Skeletal muscle satellite cell (primary cell): ENCODE data around the gene JRKL.

ENCODE experiments used
- H3K27me3 ChIP-seq: 2 replicates; pipeline ENCODE4 v1.7.0; 2013; ENCODE audit warnings: low read length; ENCODE audit not compliant: control insufficient read depth, insufficient read depth
- H3K36me3 ChIP-seq: 2 replicates; pipeline ENCODE4 v1.7.0; 2013; ENCODE audit warnings: mild to moderate bottlenecking, control low read depth, low read length; ENCODE audit not compliant: insufficient read depth
- H3K4me1 ChIP-seq: 2 replicates; pipeline ENCODE4 v1.7.0; 2013; ENCODE audit warnings: low read length; ENCODE audit not compliant: control insufficient read depth, insufficient read depth
- H3K4me2 ChIP-seq: 2 replicates; pipeline ENCODE4 v1.7.0; 2013; ENCODE audit warnings: mild to moderate bottlenecking, low read length
- H3K4me3 ChIP-seq: 2 replicates; pipeline ENCODE4 v1.7.0; 2013; ENCODE audit warnings: low read length
- H3K9ac ChIP-seq: 2 replicates; pipeline ENCODE4 v1.7.0; 2013; ENCODE audit warnings: mild to moderate bottlenecking, low read depth, low read length, moderate library complexity
- H3K9me3 ChIP-seq: replicated peaks from 2 replicates; pipeline ENCODE4 v1.7.0; 2013; ENCODE audit warnings: mild to moderate bottlenecking, control low read depth, low read length

The JRKL gene

DNA sequence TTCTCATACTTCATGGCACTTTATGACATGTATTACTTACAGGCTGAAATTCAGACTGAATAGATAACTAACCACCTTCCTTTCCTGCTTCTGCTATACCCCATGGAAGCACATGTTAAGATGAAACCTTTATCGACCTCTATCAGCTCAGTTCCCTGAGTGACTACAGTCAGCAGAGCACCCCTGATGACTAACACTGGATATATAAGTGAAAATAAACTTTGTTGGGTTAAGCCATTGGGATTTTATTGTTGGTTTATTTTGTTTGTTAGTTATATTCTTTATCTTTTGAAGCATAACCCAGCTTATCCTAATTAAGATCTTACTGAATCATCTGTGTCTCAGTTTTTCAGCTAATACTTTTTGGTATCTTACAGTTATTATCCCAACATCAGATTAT is 23.8 kb upstream of the JRKL start:
- H3K27me3 ChIP-seq, result no peaks in the 10 kb centered on the region
- H3K4me1 ChIP-seq, result no peaks in the 10 kb centered on the region
- no peak overlapping the region for H3K9ac ChIP-seq
- no peak overlapping the region for H3K4me2 ChIP-seq
- no peak overlapping the region for H3K4me3 ChIP-seq
- peaks cover 31% of the 10 kb centered on the region for H3K36me3 ChIP-seq
- H3K9me3 ChIP-seq, result no peaks in the 10 kb centered on the region

DNA sequence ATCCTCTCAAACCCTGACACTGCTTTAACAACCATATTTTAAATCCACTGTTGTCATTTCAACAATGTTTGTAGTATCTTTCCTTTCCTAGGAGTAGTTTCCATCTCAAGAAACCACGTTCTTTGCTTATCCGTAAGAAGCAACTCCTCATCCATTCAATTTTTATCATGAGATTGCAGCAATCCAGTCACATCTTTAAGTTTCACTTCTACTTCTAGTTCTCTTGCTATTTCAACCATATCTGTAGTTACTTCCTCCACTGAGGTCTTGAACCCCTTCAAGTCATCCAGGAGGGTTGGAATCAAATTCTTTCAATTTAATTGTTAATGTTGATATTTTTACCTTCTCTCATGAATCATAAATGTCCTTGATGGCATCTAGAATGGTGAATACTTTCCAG is 22.5 kb upstream of the JRKL start:
- Histone ChIP-seq H3K4me2 (no peak overlapping the region), H3K9me3 (no peaks in the 10 kb centered on the region), H3K4me1 (no peaks in the 10 kb centered on the region), H3K27me3 (no peaks in the 10 kb centered on the region), H3K9ac (no peak overlapping the region), H3K4me3 (no peak overlapping the region), H3K36me3 (peaks cover 35% of the 10 kb centered on the region)

DNA sequence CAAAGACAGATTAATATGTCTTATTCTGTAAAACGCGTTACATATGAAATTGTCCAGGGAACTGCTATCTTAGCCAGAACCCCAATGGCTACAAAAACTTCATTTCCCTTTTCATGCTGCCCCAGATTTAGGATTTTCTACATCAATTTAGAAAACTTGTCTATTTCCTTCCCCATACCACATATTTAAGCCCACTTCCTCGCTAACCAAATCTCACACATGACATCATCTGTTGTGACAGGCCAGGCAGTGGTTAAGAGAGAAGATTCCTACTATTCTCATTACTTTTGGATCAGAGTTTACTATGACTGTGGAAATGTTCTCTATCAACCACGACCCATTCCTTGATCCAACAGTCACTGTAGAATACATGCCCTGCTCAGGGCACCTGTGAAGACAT is 16.0 kb upstream of the JRKL start:
- H3K4me1 ChIP-seq, result no peaks in the 10 kb centered on the region
- H3K9ac ChIP-seq, result no peak overlapping the region
- H3K4me2 ChIP-seq, result no peak overlapping the region
- H3K27me3 ChIP-seq, result no peaks in the 10 kb centered on the region
- H3K9me3 ChIP-seq, result no peaks in the 10 kb centered on the region
- H3K36me3 ChIP-seq, result peaks cover 25% of the 10 kb centered on the region
- no peak overlapping the region for H3K4me3 ChIP-seq

DNA sequence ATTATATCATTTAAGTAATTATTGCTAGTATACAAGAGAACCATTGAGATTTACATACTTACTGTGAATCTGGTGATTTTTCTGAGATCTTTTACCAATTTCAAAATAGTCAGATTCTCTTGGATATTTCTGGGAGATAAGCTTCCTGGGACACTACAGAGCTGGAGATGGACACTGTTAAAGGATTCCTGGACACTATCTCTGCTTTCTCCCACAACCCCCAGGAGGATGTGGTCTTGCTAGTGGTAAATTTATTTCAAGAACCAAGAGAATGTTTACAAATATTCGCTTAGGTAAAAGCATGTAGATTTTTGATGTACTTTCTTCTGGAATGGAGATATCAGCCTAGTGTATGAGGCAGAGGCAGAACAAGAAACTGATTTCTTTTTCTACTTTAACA is 13.0 kb upstream of the JRKL start:
- Histone ChIP-seq H3K27me3 (no peaks in the 10 kb centered on the region), H3K9me3 (no peaks in the 10 kb centered on the region), H3K4me2 (no peak overlapping the region), H3K9ac (no peak overlapping the region), H3K4me3 (no peak overlapping the region), H3K4me1 (no peaks in the 10 kb centered on the region), H3K36me3 (peaks cover 27% of the 10 kb centered on the region)

DNA sequence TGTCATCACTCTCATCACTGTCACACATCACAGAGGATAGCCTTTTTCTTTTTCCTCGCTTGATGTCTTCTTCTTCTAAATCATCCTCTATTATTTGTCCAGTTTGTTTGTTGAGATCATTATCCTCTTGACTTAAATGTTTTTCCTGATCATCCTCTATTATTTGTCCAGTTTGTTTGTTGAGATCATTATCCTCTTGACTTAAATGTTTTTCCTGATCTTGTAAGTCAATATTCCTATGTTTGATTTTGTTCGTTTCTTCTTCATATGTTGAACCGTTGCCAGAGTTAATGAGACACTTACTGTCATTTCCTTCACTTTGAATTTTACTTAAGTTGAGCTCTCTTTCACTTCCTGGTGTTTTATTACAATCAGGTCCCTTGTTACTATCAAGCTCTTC is 5.7 kb upstream of the JRKL start:
- no peaks in the 10 kb centered on the region for H3K4me1 ChIP-seq
- no peak overlapping the region for H3K9ac ChIP-seq
- H3K27me3 ChIP-seq, result no peaks in the 10 kb centered on the region
- no peak overlapping the region for H3K4me2 ChIP-seq
- no peaks in the 10 kb centered on the region for H3K9me3 ChIP-seq
- H3K36me3 ChIP-seq, result peaks cover 27% of the 10 kb centered on the region
- H3K4me3 ChIP-seq, result no peak overlapping the region

DNA sequence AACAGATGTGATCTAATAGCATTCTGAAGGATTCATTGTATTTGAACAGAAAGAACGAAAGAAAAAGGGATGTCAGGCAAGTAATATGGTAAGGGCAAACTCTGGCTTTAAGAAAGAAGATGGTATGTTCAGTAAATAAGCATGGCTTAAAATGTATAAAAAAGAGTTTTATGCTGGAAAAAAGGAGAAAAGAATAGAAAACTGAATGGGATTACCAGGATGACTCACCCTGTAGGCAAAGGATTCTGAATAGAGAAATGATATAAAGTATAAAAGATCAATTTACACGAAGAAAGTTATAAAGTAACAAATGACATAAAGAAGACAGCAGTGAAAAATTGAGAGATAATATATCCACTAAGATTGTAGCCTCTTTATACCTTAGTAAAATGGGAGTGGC is 4.6 kb upstream of the JRKL start:
- Histone ChIP-seq H3K4me2 (no peak overlapping the region), H3K27me3 (no peaks in the 10 kb centered on the region), H3K9me3 (no peaks in the 10 kb centered on the region), H3K4me3 (no peak overlapping the region), H3K9ac (no peak overlapping the region), H3K4me1 (no peaks in the 10 kb centered on the region), H3K36me3 (peaks cover 24% of the 10 kb centered on the region)

DNA sequence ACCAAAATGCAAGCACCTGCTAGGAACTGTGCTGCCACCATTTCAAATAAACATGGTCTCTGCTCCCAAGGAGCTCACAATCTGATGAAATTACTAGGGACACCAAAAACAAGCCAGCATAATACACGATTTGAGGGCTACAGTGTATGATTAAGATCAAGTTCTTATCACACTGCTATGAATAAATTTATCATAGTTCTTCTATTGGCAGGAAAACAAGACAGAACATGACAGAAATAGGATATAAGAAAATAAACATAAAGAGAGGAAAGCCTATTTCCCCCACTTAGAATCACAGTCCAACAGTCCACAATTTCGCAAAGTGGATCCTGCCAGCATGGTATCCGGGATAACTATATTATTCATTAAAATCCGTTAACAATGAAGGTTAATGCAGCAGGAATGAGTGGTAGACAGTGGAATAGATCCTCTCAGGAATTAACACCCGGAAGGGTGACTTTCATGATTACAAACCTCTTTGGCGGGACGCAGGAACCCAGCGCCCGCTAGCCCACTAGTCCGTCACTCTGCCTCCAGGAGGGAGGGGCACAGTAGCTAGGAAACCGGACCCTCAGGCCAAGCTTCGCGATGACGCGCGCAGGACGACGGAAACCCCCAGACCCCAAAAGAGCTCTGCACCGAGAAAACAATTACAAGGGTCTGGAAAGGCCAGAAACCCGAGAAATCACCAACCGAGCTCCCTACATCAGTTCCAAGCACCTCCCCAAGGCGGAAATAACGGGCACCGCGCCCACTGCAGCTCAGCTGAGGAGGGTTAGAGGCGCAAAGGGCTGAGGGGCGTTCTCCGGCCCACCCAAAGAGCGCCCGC is 708 bp upstream of the JRKL start:
- no peaks in the 10 kb centered on the region for H3K9me3 ChIP-seq
- no peaks in the 10 kb centered on the region for H3K27me3 ChIP-seq
- peaks cover 7% of the 10 kb centered on the region for H3K36me3 ChIP-seq
- peak overlapping the region; percentile 83 for H3K4me2 ChIP-seq
- H3K9ac ChIP-seq, result peak overlapping the region; percentile 90
- H3K4me1 ChIP-seq, result peaks cover 9% of the 10 kb centered on the region
- peak overlapping the region; percentile 81 for H3K4me3 ChIP-seq

DNA sequence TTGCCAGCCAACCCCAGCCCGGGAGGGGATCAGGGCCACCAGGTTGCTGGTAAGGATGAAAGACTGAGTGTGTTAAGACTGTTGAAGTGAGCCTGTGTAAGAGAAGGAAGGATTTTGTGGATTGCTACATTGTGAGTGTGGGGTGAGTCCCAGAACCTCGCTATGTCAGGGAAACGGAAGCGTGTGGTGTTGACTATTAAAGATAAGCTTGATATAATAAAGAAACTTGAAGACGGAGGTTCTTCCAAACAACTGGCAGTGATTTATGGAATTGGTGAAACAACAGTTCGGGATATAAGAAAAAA is 627 bp downstream of the JRKL start:
- H3K4me2 ChIP-seq, result peak overlapping the region; percentile 83
- H3K4me1 ChIP-seq, result peaks cover 9% of the 10 kb centered on the region
- H3K36me3 ChIP-seq, result no peaks in the 10 kb centered on the region
- H3K9ac ChIP-seq, result peak overlapping the region; percentile 90
- peak overlapping the region; percentile 81 for H3K4me3 ChIP-seq
- H3K9me3 ChIP-seq, result no peaks in the 10 kb centered on the region
- H3K27me3 ChIP-seq, result no peaks in the 10 kb centered on the region

DNA sequence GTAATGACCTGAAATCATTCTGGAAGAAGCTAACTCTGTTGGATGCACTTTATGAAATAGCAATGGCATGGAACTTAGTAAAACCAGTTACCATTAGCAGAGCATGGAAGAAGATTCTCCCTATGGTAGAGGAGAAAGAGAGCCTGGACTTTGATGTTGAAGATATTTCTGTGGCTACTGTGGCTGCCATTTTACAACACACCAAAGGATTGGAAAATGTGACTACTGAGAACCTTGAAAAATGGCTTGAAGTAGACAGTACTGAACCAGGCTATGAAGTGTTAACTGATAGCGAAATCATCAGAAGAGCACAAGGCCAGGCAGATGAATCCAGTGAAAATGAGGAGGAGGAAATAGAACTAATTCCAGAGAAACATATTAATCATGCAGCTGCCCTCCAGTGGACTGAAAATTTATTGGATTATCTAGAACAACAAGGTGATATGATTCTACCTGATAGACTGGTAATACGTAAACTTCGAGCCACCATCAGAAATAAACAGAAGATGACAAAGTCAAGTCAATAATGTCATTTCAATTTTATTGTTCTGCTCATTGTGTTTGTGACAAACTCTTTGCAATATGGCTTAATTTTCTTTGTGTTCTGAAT is 2.0 kb downstream of the JRKL start:
- peak overlapping the region; percentile 83 for H3K4me2 ChIP-seq
- no peak overlapping the region for H3K4me3 ChIP-seq
- H3K9ac ChIP-seq, result peak overlapping the region; percentile 38
- peaks cover 9% of the 10 kb centered on the region for H3K4me1 ChIP-seq
- no peaks in the 10 kb centered on the region for H3K27me3 ChIP-seq
- no peaks in the 10 kb centered on the region for H3K36me3 ChIP-seq
- H3K9me3 ChIP-seq, result no peaks in the 10 kb centered on the region

DNA sequence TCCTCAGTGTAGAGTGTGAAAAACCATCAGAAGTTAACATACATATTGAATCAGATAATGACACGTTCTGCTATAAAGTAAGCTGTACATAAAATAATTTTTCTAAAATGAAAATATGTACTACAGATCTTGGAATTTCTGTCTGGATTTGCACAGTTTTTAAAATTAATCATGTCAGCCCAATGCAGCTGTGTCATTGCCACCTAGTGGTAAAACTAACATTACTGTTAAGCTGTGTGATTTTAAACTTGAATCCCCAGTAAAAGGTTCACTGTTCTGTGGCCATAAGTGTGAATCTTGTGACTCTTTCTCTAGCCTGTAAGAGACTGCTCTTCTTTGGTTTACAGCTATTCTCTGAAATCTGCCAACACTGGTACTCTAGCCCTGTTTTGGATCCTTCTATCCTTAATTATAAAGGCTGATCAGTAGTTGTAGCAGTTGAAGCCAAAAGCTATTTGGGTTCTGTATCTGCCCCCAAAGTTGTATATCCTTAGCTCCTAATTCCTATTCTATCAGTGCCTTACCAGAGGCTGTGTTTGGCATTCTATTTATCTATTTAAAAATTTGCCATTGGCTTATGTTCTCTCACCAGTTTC is 4.0 kb downstream of the JRKL start:
- H3K36me3 ChIP-seq, result no peaks in the 10 kb centered on the region
- no peak overlapping the region for H3K4me3 ChIP-seq
- H3K9ac ChIP-seq, result peak overlapping the region; percentile 30
- no peaks in the 10 kb centered on the region for H3K27me3 ChIP-seq
- no peaks in the 10 kb centered on the region for H3K9me3 ChIP-seq
- H3K4me1 ChIP-seq, result peaks cover 9% of the 10 kb centered on the region
- peak overlapping the region; percentile 46 for H3K4me2 ChIP-seq

DNA sequence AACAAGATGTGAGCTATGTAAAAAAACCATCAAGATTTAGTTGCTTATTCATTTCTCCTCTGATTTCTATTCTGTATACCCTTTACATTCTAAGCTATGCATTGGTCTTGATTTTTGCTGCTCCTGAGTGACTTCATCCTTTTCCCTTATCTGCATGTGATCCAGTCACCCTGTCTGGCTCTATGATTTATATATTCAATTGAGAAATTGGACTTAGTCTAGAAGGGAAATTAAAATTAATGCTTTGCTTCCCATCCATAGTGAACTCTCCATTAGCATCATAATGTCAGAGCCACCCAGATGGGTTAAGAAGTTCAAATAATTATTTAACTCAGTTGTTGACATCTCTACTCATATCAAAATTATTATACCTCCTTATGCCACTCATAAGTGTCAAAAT is 5.0 kb downstream of the JRKL start:
- H3K9ac ChIP-seq, result no peak overlapping the region
- peaks cover 9% of the 10 kb centered on the region for H3K4me1 ChIP-seq
- H3K27me3 ChIP-seq, result no peaks in the 10 kb centered on the region
- H3K4me2 ChIP-seq, result no peak overlapping the region
- H3K4me3 ChIP-seq, result no peak overlapping the region
- H3K36me3 ChIP-seq, result no peaks in the 10 kb centered on the region
- H3K9me3 ChIP-seq, result no peaks in the 10 kb centered on the region

DNA sequence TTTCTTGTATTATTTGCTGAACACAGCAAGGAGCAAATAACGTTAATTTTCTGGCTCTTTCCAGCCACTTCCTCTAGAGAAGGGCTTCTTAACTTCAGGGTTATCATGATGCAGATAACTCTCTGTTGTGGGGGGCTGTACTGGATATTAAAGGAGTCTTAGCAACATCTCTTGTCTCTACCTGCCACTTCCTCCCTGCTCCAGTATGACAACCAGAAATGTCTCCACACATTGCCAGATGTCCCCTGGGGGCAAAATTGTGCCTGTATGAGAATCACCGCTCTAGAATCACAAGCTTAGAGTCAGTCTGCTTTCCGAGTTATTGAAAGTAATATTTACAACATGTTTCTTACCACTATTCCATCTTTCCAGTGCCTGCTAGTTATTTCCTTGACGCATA is 6.8 kb downstream of the JRKL start:
- no peaks in the 10 kb centered on the region for H3K27me3 ChIP-seq
- no peaks in the 10 kb centered on the region for H3K9me3 ChIP-seq
- H3K36me3 ChIP-seq, result no peaks in the 10 kb centered on the region
- peaks cover 2% of the 10 kb centered on the region for H3K4me1 ChIP-seq
- H3K9ac ChIP-seq, result no peak overlapping the region
- H3K4me3 ChIP-seq, result no peak overlapping the region
- no peak overlapping the region for H3K4me2 ChIP-seq
